UCSD-AML1 (cell line): Measurements from ENCODE around the gene SUMF1.
"Not testable (repeated sequence)": the region's sequence is repeated elsewhere in the genome, so short reads cannot be mapped to it uniquely, and the experiment has no call there.

Experiments
- DNase-seq: peaks from one replicate; lab custom pipeline; 2025; ENCODE audit not compliant: unreplicated experiment; lab: John Stamatoyannopoulos, UW

SUMF1 gene

GRCh38 chr3:4341336-4341675, 125.8 kb downstream of the SUMF1 start:
- DNase-seq, result no peak

GRCh38 chr3:4340411-4341335, 126.4 kb downstream of the SUMF1 start:
- DNase-seq, result peak; percentile 14

- DNase-seq, result no peak
Observed at GRCh38 chr3:4340077-4340410, 127.0 kb downstream of the SUMF1 start.

GRCh38 chr3:4338751-4339150, 128.3 kb downstream of the SUMF1 start:
- no peak for DNase-seq

GRCh38 chr3:4336850-4337546, 130.1 kb downstream of the SUMF1 start:
- no peak for DNase-seq

- no peak for DNase-seq
Observed at GRCh38 chr3:4335840-4336562, 131.1 kb downstream of the SUMF1 start.

GRCh38 chr3:4334548-4334947, 132.5 kb downstream of the SUMF1 start:
- no peak for DNase-seq

GRCh38 chr3:4332991-4333390, 134.1 kb downstream of the SUMF1 start:
- no peak for DNase-seq

- DNase-seq, result no peak
Observed at GRCh38 chr3:4332574-4332973, 134.5 kb downstream of the SUMF1 start.

- no peak for DNase-seq
Observed at GRCh38 chr3:4332111-4332510, 135.0 kb downstream of the SUMF1 start.

- DNase-seq, result not testable (repeated sequence)
Observed at GRCh38 chr3:4329806-4330205, 137.3 kb downstream of the SUMF1 start.

GRCh38 chr3:4326868-4327267, 140.2 kb downstream of the SUMF1 start:
- no peak for DNase-seq

- DNase-seq, result no peak
Observed at GRCh38 chr3:4323246-4324027, 143.6 kb downstream of the SUMF1 start.

GRCh38 chr3:4322635-4323034, 144.4 kb downstream of the SUMF1 start:
- no peak for DNase-seq

- no peak for DNase-seq
Observed at GRCh38 chr3:4321732-4322131, 145.3 kb downstream of the SUMF1 start.

- no peak for DNase-seq
Observed at GRCh38 chr3:4320096-4320911, 146.8 kb downstream of the SUMF1 start.

GRCh38 chr3:4314688-4315087, 152.4 kb downstream of the SUMF1 start:
- no peak for DNase-seq

- DNase-seq, result no peak
Observed at GRCh38 chr3:4313606-4314293, 153.3 kb downstream of the SUMF1 start.

- no peak for DNase-seq
Observed at GRCh38 chr3:4311496-4311895, 155.6 kb downstream of the SUMF1 start.
